Stimulated activated CD4-positive, alpha-beta T cell treated with anti-CD3 and anti-CD28 coated beads, Interleukin-1b, Interleukin-23, amount 100 ng/mL, for 48 hours (primary cell): ENCODE results near the gene TTLL1.
"Not testable (repeated sequence)": the region's sequence is repeated elsewhere in the genome, so short reads cannot be mapped to it uniquely, and the experiment has no call there.

Experiments used
- DNase-seq: peaks from one replicate; pipeline ENCODE4 v3.0.0-alpha.2; 2020

TTLL1 gene

DNA sequence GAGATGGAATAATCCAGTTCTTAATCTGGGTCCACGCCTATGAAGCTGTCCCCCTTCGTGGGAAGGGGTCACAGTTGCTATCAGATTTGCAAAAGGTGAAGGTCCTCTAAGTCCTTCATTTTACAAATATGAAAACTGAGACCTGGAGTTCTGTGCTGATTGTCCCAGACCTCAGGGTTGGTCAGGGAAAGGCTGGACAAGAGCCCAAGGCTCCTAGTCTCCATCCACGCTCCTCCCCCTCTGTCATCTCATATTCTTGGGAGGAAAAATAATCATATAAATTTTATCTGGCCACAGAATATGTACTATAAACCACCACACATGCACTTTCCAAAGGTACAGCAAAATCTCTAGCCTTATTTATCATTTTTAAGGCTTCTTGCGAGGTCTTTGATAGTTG lies 79.7 kb downstream of the TTLL1 start:
- no peak for DNase-seq

GRCh38 chr22:43008921-43009320 lies 80.3 kb downstream of the TTLL1 start:
- DNase-seq = no peak

DNA sequence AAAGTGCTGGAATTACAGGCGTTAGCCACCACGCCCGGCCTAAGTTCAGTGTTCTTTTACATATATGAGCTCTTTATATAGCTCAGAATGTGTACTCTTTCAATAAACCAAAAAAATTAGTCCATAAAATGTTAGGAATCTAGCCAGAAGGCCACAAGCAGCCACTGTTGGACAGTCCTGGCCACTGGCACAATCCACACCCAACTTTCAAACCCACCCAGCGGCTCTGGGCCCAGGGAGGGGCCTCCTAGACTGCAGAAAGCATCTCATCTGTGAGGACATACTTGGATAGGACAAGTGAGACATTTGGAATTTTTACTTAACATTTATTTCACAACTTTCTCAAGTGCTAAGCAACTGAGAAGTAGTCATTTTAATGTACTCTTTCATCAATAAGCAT lies 80.7 kb downstream of the TTLL1 start:
- DNase-seq = no peak

DNA sequence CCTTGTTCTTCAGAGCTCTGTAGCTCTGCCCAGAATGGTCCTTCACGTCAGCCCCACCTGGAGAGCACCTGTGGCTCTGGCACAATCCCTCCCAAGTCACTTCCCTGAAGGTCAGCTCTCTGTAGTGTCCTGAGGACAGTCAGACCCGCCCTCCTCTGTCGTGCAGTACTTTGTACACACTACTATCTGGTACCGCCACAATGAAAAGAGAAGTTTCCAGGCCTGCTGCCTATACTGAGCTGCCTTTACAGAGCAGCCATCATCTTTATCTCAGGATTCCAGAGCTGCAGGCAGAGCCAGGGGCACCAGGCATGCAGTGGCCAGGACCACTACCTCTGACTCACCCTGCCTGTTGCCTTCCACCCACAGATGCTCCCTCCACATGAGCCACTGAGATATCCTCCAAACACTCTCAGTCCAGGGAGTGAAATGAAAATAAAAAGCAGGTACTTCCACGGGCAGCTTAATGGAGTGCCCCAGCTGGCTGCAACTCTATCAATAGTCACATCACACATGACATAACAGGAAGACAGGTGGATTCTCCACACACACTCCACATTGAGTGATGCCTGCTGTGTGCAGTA lies 81.6 kb downstream of the TTLL1 start:
- no peak for DNase-seq

DNA sequence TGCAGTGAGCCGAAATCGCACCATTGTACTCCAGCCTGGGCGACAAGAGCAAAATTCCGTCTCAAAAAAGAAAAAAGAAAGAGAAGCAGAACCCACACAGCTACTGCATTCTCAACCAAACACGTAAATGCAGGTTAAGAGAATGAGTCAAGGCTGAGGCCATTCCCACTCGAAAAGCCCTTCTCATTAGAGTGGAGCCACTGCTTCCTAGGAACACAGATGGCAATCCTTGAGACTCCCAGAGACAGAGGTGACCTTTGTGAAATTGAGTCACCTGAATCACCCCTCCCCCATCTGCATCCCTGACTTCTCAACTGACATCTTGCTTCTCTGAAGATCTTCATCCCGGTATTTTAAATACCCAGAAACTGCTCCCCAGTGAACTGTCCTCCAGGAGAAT lies 82.4 kb downstream of the TTLL1 start:
- no peak for DNase-seq

DNA sequence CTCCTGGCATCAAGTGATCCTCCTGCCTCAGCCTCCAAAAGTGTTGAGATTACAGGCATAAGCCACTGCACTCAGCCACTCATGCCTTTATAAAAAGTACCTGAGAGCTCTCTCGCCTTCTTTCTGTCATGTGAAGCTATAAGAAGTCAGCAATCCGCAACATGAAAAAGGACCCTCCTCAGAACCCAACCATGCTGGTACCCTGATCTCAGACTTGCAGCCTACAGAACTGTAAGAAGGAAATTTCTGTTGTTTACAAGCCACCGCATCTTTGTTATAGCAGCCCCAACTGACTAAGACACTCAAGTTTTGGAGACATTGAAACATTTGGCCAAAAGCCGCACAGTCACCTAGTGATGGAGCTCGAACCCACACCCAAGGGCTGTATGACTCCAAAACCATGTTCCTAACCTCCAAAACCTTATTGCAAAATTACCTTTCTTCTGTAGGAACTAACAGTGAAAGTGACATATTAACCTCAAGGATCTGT lies 83.1 kb downstream of the TTLL1 start:
- DNase-seq = no peak

DNA sequence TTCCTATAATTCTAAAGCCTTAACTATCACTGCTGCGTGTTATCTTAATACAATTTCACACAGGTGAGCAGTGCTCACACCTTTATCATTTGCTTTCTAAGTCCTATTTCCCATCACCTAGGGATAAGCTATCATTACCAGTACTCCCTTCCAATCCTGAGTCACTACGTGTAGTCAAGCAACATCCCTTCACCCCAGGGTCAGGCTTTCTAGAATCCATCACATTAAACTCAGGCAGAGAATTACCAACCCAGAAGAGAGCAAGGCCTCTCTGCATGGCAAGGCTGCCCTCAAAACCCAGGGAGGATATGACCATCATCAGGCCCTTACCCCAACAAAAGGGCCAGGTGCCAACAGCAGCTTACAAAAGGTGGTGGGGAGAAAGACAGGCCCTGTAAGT lies 84.1 kb downstream of the TTLL1 start:
- DNase-seq = no peak

- DNase-seq = no peak
Measured at GRCh38 chr22:43004362-43005035, 84.7 kb downstream of the TTLL1 start.

- no peak for DNase-seq
Measured at GRCh38 chr22:43002202-43002586, 87.0 kb downstream of the TTLL1 start.

GRCh38 chr22:43001271-43002201 lies 87.7 kb downstream of the TTLL1 start:
- DNase-seq = no peak

- peak; percentile 66 for DNase-seq
Measured at GRCh38 chr22:43000441-43001175, 88.6 kb downstream of the TTLL1 start.

- no peak for DNase-seq
Measured at GRCh38 chr22:42997582-42998090, 91.6 kb downstream of the TTLL1 start.

DNA sequence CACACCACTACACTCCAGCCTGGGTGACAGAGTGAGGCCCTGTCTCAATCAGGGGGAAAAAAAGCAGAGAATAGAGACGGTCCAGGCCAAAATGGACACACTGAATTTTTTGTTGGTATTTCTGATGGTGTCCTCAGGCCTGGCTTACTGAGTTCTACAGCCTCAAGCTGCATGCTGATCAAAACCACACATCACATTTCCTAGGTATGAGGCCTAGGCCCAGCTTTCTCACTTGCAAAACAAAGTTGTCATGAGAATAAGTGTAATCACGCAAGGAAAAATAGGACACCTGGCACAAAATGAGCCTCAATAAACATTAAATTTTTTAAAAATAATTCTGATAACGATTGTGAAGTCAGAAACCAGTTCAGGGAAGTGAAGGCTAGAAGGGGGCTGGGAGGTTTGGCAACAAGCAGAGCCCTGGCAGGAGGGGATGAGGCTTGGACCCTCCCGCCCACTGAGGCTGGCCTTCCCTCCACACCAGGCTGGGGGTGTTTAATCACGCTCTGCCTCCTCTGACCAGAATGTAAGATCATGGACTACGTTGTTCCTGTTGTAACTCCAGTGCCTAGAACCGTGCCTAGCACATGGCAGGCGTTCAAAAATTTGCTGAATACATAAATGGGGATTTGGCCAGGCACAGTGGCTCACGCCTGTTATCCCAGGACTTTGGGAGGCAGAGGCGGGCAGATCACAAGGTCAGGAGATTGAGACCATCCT lies 92.4 kb downstream of the TTLL1 start:
- DNase-seq = no peak

GRCh38 chr22:42995654-42996053 lies 93.5 kb downstream of the TTLL1 start:
- DNase-seq = not testable (repeated sequence)

GRCh38 chr22:42994917-42995562 lies 94.2 kb downstream of the TTLL1 start:
- DNase-seq = no peak

DNA sequence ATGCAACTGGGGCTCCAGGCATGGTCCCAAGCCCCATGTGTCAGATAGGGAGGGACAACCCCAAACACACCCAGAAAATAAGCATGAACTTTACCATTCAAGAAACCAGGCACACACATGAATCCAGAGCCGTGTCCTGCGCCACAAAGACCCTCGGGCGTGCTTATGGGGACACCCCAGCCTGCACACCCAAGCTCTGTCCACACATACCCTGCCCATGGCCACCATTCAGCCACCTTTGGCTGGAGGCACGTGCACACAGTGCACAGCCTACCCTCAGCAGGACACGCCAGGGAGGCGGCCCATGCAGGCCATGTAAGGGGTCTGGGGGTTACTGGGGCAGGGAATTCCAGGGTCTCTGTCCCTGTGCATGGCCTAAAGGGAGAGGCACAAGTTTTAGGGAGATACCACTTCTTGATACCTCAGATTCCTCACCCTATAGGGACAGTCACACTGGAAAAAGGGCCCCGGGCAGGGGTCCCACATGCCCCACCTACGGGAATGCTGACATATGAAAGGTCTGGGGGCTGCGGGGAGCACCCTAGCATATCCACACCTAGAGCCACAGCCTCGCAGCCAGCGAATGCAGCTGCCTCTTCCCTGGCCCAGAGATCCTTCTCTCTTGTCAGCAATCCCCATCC lies 94.8 kb downstream of the TTLL1 start:
- DNase-seq = no peak

GRCh38 chr22:42993651-42994275 lies 95.4 kb downstream of the TTLL1 start:
- no peak for DNase-seq

DNA sequence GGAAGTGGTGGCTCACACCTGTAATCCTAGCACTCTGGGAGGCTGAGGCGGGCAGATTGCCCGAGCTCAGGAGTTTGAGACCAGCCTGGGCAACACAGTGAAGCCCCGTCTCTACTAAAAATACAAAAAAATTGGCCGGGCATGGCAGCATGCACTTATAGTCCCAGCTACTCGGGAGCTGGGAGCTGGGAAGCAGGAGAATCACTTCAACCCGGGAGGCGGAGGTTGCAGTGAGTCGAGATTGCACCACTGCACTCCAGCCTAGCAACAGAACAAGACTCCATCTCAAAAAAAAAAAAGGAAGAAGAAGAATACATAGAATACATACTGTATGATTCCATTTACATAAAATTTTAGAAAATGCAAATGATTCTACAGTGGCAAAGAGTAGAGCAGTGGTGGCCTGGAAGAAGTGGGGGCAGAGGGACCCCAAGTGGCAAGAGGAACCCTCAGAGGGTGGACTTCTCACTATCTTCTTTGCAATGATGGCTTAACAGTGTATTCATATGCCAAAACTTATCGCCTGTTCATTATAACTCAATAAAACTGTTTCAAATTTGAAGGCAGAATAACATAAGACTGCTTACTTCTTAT lies 96.2 kb downstream of the TTLL1 start:
- no peak for DNase-seq

- no peak for DNase-seq
Measured at GRCh38 chr22:42992092-42992491, 97.1 kb downstream of the TTLL1 start.

DNA sequence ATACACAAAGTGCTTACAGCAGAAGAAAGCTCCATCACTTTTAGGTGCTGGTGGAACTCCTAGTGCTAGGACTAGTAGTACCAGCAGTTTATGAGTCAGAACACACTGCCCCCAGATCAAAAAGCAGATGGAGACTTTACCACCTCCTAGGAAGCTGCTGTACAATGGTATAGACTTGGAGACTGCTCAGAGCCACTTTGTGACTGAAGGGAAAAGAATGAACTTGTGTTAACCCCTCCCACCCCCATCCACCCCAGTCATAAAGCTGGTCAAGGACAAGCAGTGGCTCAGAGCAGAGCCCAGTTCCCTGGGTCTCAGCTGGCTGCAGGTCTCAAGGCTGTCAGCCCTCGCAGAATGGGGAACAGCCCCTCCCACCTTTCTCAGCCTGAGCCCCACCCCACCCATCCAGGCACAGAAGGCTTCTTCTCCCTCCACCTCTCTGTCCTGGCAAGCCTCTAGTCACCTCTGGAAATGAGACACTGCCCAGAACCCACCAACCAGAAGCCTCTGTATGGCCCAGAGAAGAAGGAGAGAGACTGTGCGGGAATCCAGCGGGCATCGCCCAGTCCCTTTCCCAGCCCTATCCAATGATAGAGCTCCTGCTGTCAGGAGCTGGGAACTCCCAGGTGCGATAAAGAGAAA lies 98.1 kb downstream of the TTLL1 start:
- no peak for DNase-seq
